ENCODE results near the gene FUT3.
"Not testable (repeated sequence)": the region's sequence is repeated elsewhere in the genome, so short reads cannot be mapped to it uniquely, and the experiment has no call there.

Gene FUT3

GRCh38 chr19:5881543-5882299 lies 30.5 kb upstream of the FUT3 start:
- DNase-seq = no peak

GRCh38 chr19:5880604-5881078 lies 29.4 kb upstream of the FUT3 start:
- DNase-seq = no peak

GRCh38 chr19:5880196-5880595 lies 28.9 kb upstream of the FUT3 start:
- no peak for DNase-seq

GRCh38 chr19:5877882-5878281 lies 26.6 kb upstream of the FUT3 start:
- DNase-seq = no peak

- no peak for DNase-seq
Observed at GRCh38 chr19:5877427-5877826, 26.2 kb upstream of the FUT3 start.

GRCh38 chr19:5874496-5874895 lies 23.2 kb upstream of the FUT3 start:
- DNase-seq = not testable (repeated sequence)

GRCh38 chr19:5873617-5874199 lies 22.5 kb upstream of the FUT3 start:
- DNase-seq = no peak

GRCh38 chr19:5870986-5871394 lies 19.7 kb upstream of the FUT3 start:
- DNase-seq = no peak

GRCh38 chr19:5867201-5868136 lies 16.2 kb upstream of the FUT3 start:
- DNase-seq = no peak

GRCh38 chr19:5865772-5866171 lies 14.5 kb upstream of the FUT3 start:
- DNase-seq = no peak

- DNase-seq = no peak
Observed at GRCh38 chr19:5864725-5865486, 13.7 kb upstream of the FUT3 start.

GRCh38 chr19:5864013-5864720 lies 12.9 kb upstream of the FUT3 start:
- no peak for DNase-seq

- no peak for DNase-seq
Observed at GRCh38 chr19:5863030-5863665, 11.9 kb upstream of the FUT3 start.

- no peak for DNase-seq
Observed at GRCh38 chr19:5857203-5858081, 6.2 kb upstream of the FUT3 start.

- DNase-seq = not testable (repeated sequence)
Observed at GRCh38 chr19:5855151-5855550, 3.9 kb upstream of the FUT3 start.

GRCh38 chr19:5854121-5854520 lies 2.9 kb upstream of the FUT3 start:
- DNase-seq = not testable (repeated sequence)

GRCh38 chr19:5850743-5851293 lies 431 bp downstream of the FUT3 start:
- DNase-seq = no peak

- no peak for DNase-seq
Observed at GRCh38 chr19:5850189-5850588, 1.1 kb downstream of the FUT3 start.

- not testable (repeated sequence) for DNase-seq
Observed at GRCh38 chr19:5848621-5849020, 2.6 kb downstream of the FUT3 start.

- DNase-seq = not testable (repeated sequence)
Observed at GRCh38 chr19:5847846-5848245, 3.4 kb downstream of the FUT3 start.

Data from Kasumi-1 (cell line).